ENCODE measurements around the gene ME3. TPM values are rescaled to one million over a fixed set of nuclear protein-coding genes. Genes with fewer than 3 reads are reported as not detected.

Gene ME3
- total and polyA plus RNA-seq, 2 donors: 9.5 to 10.1 TPM

Other genes with a start within 250 kb of the ME3 start
- gene PRSS23, start 127.9 kb upstream of the ME3 start, total RNA-seq: 8.9 TPM
- gene PRSS23, start 127.9 kb upstream of the ME3 start, polyA plus RNA-seq: 22.4 TPM

All from thymus (tissue), 2 donors.